ENCODE measurements around the gene USP20. TPM values are rescaled to one million over a fixed set of nuclear protein-coding genes. Genes with fewer than 3 reads are reported as not detected.
A peak's percentile ranks its signal among the peaks of the same experiment; 100 is the strongest.

USP20 gene
- total RNA-seq, 3 donors from 2014 or later (not counting 1 experiment from before 2014, with no cell fraction given) = 66.8 to 86.1 (median 80.3) TPM

DNA sequence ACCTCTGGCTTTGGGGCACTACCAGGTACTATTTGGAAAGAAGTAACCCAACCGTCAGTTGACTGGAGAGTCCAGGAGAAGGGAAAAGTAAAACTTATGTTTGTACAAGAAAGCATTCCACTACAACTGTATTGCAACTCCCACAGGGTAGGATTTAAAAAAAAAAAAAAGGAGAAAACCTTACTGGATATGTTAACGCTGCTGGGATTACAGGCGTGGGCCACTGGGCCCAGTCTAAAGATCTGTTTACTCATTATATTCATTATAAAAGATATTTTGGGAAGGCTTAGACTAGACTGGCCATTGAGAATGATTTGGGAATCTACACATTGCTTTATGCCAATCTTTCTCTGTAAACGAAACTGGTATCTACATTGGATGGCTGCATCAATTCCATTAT is 86.6 kb downstream of the USP20 start:
- Mint-ChIP-seq H3K9me3 (no peaks in the 10 kb centered on the region), H3K36me3 (peaks cover 9% of the 10 kb centered on the region), H3K4me3 (no peak overlapping the region), H3K4me1 (peaks cover 19 to 30% of the 10 kb centered on the region in 2 donors), H3K27ac (peak overlapping the region in 1 of 2 donors; percentile 12), H3K27me3 (ENCODE audit: low read depth in 2 of 2) (no peaks in the 10 kb centered on the region)
- ATAC-seq = no peak
- H3K9me3 ChIP-seq (ENCODE audit: control insufficient read depth, insufficient read depth, low read length) = no peaks in the 10 kb centered on the region
- no peaks in the 10 kb centered on the region for H3K4me1 ChIP-seq (ENCODE audit: control insufficient read depth, insufficient read depth, low read length)
- H3K36me3 ChIP-seq (ENCODE audit: control insufficient read depth, insufficient read depth, low read length) = peaks cover 71% of the 10 kb centered on the region
- intact Hi-C loops (cut with micrococcal nuclease) = no loop called here
- 95% methylated on average over 1 of the region's 4 CpGs for WGBS (ENCODE audit: insufficient coverage)
- no peaks in the 10 kb centered on the region for H3K27me3 ChIP-seq (ENCODE audit: control insufficient read depth, insufficient read depth, low read length)
- H3K27ac ChIP-seq (ENCODE audit: low read length) = no peak overlapping the region
- TF ChIP-seq, protein P1, sequence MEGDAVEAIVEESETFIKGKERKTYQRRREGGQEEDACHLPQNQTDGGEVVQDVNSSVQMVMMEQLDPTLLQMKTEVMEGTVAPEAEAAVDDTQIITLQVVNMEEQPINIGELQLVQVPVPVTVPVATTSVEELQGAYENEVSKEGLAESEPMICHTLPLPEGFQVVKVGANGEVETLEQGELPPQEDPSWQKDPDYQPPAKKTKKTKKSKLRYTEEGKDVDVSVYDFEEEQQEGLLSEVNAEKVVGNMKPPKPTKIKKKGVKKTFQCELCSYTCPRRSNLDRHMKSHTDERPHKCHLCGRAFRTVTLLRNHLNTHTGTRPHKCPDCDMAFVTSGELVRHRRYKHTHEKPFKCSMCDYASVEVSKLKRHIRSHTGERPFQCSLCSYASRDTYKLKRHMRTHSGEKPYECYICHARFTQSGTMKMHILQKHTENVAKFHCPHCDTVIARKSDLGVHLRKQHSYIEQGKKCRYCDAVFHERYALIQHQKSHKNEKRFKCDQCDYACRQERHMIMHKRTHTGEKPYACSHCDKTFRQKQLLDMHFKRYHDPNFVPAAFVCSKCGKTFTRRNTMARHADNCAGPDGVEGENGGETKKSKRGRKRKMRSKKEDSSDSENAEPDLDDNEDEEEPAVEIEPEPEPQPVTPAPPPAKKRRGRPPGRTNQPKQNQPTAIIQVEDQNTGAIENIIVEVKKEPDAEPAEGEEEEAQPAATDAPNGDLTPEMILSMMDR (IDR thresholded peaks at IDR 0.05) = no peak
- no peak for DNase-seq
- H3K4me3 ChIP-seq (ENCODE audit: low read length) = no peak overlapping the region

DNA sequence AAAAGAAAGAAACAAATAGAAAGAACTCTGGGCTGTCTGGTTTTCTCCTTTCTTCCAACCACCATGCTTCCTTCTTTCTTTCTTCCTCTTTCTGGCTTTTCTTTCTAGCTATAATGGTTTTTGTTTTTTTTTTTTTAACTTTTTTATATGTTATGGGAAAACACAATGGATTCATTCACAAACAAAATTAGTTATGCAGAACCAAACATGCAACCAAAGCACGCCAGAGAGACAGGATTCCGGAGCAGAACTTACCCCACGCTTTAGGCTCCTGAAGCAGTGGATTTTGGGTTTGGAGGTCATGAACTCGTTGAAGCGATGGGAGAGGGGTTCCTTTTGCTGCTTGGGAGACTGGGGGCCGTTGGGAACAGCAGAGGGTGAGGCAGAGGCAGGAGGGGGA is 88.3 kb downstream of the USP20 start:
- ATAC-seq = no peak
- no peak overlapping the region for H3K4me3 Mint-ChIP-seq
- peaks cover 3% of the 10 kb centered on the region for H3K36me3 Mint-ChIP-seq
- Histone ChIP-seq H3K4me3 (ENCODE audit: low read length) (no peak overlapping the region), H3K36me3 (ENCODE audit: control insufficient read depth, insufficient read depth, low read length) (peaks cover 73% of the 10 kb centered on the region), H3K4me1 (ENCODE audit: control insufficient read depth, insufficient read depth, low read length) (no peaks in the 10 kb centered on the region), H3K27ac (ENCODE audit: low read length) (no peak overlapping the region), H3K9me3 (ENCODE audit: control insufficient read depth, insufficient read depth, low read length) (no peaks in the 10 kb centered on the region), H3K27me3 (ENCODE audit: control insufficient read depth, insufficient read depth, low read length) (no peaks in the 10 kb centered on the region)
- intact Hi-C loops (cut with micrococcal nuclease) = no loop called here
- WGBS (ENCODE audit: insufficient coverage) = 89% methylated on average over 6 of the region's 6 CpGs
- H3K9me3 Mint-ChIP-seq = no peaks in the 10 kb centered on the region
- H3K27ac Mint-ChIP-seq = peak overlapping the region; percentile 54
- DNase-seq = no peak
- peaks cover 8 to 16% of the 10 kb centered on the region in 2 donors for H3K4me1 Mint-ChIP-seq
- H3K27me3 Mint-ChIP-seq (ENCODE audit: low read depth in 2 of 2) = no peaks in the 10 kb centered on the region
- TF ChIP-seq, protein P1 (IDR thresholded peaks at IDR 0.05) = no peak

DNA sequence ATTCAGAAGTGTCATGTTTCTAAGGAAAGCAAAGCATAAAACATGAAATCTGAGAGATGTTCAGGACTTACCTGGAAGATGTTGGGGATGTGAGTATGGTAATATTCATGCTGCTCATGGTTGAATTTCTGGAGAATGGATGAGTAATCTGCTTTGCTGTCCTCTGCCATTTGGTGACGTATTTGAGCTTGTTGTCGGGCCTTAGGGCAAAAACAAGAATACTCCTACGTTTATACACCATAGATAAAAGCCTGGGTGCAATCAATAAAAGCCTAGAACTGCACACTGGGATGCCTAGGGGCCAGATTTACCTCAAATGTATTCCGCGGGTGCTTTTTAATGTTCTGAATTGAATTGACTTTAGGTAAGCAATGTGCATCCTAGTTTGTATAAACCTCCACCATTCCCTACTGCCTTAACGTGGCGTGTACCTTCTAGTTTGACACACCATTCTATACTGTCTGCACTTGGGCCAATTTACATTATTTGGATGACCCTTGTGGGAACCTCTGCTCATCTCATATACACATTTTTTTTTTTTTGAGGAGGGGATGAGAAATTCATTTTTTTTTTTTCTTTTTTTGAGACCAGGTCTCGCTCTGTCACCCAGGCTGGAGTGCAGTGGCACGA is 94.4 kb downstream of the USP20 start:
- Histone ChIP-seq H3K9me3 (ENCODE audit: control insufficient read depth, insufficient read depth, low read length) (no peaks in the 10 kb centered on the region), H3K27me3 (ENCODE audit: control insufficient read depth, insufficient read depth, low read length) (no peaks in the 10 kb centered on the region), H3K4me3 (ENCODE audit: low read length) (no peak overlapping the region), H3K27ac (ENCODE audit: low read length) (no peak overlapping the region), H3K4me1 (ENCODE audit: control insufficient read depth, insufficient read depth, low read length) (peaks cover 26% of the 10 kb centered on the region), H3K36me3 (ENCODE audit: control insufficient read depth, insufficient read depth, low read length) (peaks cover 40% of the 10 kb centered on the region)
- peak overlapping the region in 1 of 2 donors; percentile 78 for H3K27ac Mint-ChIP-seq
- no peak overlapping the region for H3K4me3 Mint-ChIP-seq
- DNase-seq (no peak), ATAC-seq (no peak)
- TF ChIP-seq, protein P1 (IDR thresholded peaks at IDR 0.05) = no peak
- no peaks in the 10 kb centered on the region for H3K9me3 Mint-ChIP-seq
- H3K36me3 Mint-ChIP-seq = no peaks in the 10 kb centered on the region
- intact Hi-C loops (cut with micrococcal nuclease) = loop anchor here (5.0 kb wide), 1 partner anchor 38 kb away; no protein-coding TSS in a partner anchor
- H3K4me1 Mint-ChIP-seq = peaks cover 37 to 41% of the 10 kb centered on the region in 2 donors
- WGBS (ENCODE audit: insufficient coverage) = 91% methylated on average over 9 of the region's 9 CpGs
- H3K27me3 Mint-ChIP-seq (ENCODE audit: low read depth in 2 of 2) = no peaks in the 10 kb centered on the region

DNA sequence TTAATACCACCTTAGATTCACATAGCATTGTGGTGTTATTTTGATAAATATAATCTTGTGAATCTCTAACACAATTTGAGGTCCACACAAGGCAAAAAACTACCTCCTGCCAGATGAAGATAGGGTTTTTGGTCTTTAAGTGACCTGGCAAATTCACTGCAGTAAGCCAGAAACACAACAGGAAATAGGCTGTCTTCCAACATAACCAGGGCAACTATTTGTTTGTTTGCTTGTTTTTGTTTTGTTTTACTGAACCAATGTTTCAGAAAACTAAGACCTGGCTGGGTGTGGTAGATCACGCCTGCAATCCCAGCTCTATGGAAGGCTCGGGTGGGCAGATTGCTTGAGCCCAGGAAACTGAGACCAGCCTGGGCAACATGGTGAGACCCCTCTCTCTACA is 95.5 kb downstream of the USP20 start:
- no peak overlapping the region for H3K4me3 ChIP-seq (ENCODE audit: low read length)
- TF ChIP-seq, protein P1 (IDR thresholded peaks at IDR 0.05) = no peak
- H3K4me1 ChIP-seq (ENCODE audit: control insufficient read depth, insufficient read depth, low read length) = peaks cover 32% of the 10 kb centered on the region
- DNase-seq = peak in 1 of 2 donors; percentile 58
- H3K9me3 ChIP-seq (ENCODE audit: control insufficient read depth, insufficient read depth, low read length) = no peaks in the 10 kb centered on the region
- H3K4me3 Mint-ChIP-seq = peak overlapping the region; percentile 55
- H3K36me3 ChIP-seq (ENCODE audit: control insufficient read depth, insufficient read depth, low read length) = peaks cover 38% of the 10 kb centered on the region
- peaks cover 37 to 41% of the 10 kb centered on the region in 2 donors for H3K4me1 Mint-ChIP-seq
- H3K27me3 ChIP-seq (ENCODE audit: control insufficient read depth, insufficient read depth, low read length) = no peaks in the 10 kb centered on the region
- H3K27ac Mint-ChIP-seq = peak overlapping the region; percentile 78 to 88
- H3K27ac ChIP-seq (ENCODE audit: low read length) = peak overlapping the region; percentile 72
- no peaks in the 10 kb centered on the region for H3K27me3 Mint-ChIP-seq (ENCODE audit: low read depth in 2 of 2)
- WGBS (ENCODE audit: insufficient coverage) = 60% methylated on average over 2 of the region's 2 CpGs
- no peaks in the 10 kb centered on the region for H3K36me3 Mint-ChIP-seq
- intact Hi-C loops (cut with micrococcal nuclease) = loop anchor here (5.0 kb wide), 1 partner anchor 37 kb away; no protein-coding TSS in a partner anchor
- ATAC-seq = peak; percentile 64 to 76 (median 67)
- no peaks in the 10 kb centered on the region for H3K9me3 Mint-ChIP-seq

All from natural killer cell (primary cell).